Nephron (organoid): Measurements from ENCODE around the gene GRIK4.
A peak's percentile ranks its signal among the peaks of the same experiment; 100 is the strongest.

Source experiments
- H3K27ac Mint-ChIP-seq, 3 experiments: 2 replicates each; pipeline ENCODE4 v1.8.0; 2020; ENCODE audit warnings: mixed read lengths in 3 of 3, mild to moderate bottlenecking in 2 of 3, moderate library complexity in 1 of 3
- H3K27me3 Mint-ChIP-seq: 2 replicates; pipeline ENCODE4 v1.8.0; 2021; ENCODE audit warnings: low read depth, mild to moderate bottlenecking, moderate library complexity, mixed read lengths
- H3K36me3 Mint-ChIP-seq: 2 replicates; pipeline ENCODE4 v1.8.0; 2020; ENCODE audit warnings: low read depth, mixed read lengths
- H3K4me1 Mint-ChIP-seq: 2 replicates; pipeline ENCODE4 v1.8.0; 2020; ENCODE audit warnings: mixed read lengths
- H3K4me3 Mint-ChIP-seq, 3 experiments: 2 replicates each; pipeline ENCODE4 v1.8.0; 2020; ENCODE audit warnings: mild to moderate bottlenecking in 3 of 3, mixed read lengths in 3 of 3, moderate library complexity in 2 of 3
- H3K9me3 Mint-ChIP-seq: 2 replicates; pipeline ENCODE4 v1.8.0; 2020; ENCODE audit warnings: mixed read lengths
- TF ChIP-seq, protein P1 (sequence below), 3 experiments: fragments of 200-600 bp; sonication (generic); IDR thresholded peaks; one replicate each; pipeline ENCODE4 v1.5.0; 2021; ENCODE audit warnings: antibody characterized with exemption in 3 of 3; ENCODE audit not compliant: unreplicated experiment in 3 of 3

The GRIK4 gene

DNA sequence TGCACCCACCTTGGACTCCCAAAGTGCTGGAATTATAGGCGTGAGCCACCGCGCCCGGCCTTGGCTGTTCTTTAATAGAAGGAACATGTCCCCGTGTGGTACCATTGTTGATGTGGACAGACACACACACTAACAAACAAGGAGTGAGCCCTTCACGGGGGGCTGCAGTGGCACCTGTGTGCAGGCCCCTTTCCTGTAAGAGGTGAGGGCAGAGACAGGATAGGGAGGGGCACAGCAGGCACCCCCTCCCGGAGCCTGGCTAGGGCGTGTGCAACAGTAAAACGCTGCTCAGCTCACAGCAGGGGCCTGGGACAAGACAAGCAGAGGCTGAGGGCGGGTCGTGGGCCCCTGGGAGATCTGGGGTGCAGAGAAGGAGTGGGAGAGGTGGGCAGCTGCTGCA, 37.8 kb downstream of the GRIK4 start:
- TF ChIP-seq, protein P1, sequence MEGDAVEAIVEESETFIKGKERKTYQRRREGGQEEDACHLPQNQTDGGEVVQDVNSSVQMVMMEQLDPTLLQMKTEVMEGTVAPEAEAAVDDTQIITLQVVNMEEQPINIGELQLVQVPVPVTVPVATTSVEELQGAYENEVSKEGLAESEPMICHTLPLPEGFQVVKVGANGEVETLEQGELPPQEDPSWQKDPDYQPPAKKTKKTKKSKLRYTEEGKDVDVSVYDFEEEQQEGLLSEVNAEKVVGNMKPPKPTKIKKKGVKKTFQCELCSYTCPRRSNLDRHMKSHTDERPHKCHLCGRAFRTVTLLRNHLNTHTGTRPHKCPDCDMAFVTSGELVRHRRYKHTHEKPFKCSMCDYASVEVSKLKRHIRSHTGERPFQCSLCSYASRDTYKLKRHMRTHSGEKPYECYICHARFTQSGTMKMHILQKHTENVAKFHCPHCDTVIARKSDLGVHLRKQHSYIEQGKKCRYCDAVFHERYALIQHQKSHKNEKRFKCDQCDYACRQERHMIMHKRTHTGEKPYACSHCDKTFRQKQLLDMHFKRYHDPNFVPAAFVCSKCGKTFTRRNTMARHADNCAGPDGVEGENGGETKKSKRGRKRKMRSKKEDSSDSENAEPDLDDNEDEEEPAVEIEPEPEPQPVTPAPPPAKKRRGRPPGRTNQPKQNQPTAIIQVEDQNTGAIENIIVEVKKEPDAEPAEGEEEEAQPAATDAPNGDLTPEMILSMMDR (IDR thresholded peaks at IDR 0.05; ENCODE audit: unreplicated experiment in 3 of 3), result no peak
- Mint-ChIP-seq H3K4me3 (no peak overlapping the region), H3K9me3 (no peaks in the 10 kb centered on the region), H3K27ac (no peak overlapping the region), H3K36me3 (no peaks in the 10 kb centered on the region), H3K4me1 (peaks cover 35% of the 10 kb centered on the region), H3K27me3 (peaks cover 9% of the 10 kb centered on the region)

DNA sequence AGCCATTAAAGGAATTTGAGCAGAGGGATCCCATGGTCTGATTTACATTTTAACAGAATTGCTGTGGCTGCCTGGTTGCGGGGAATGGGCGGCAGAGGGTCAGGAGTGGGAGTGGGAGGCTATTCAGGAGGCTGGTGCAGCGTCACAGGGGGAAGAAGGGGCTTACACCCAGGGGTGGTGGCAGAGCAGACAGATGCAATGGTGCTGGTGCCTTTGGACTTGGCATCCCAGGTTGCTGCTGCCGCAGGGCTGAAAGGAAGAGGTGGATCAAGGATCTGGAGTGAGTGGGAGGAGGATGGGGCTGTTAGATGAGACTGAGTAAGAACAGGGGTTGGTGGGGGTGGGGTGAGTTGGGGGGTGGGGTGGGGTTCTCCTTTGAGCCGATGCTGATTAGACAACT, 38.5 kb downstream of the GRIK4 start:
- peak overlapping the region in 1 of 3 experiments; percentile 0 for H3K27ac Mint-ChIP-seq
- H3K27me3 Mint-ChIP-seq, result peaks cover 9% of the 10 kb centered on the region
- TF ChIP-seq, protein P1 (IDR thresholded peaks at IDR 0.05; ENCODE audit: unreplicated experiment in 3 of 3), result no peak
- no peaks in the 10 kb centered on the region for H3K36me3 Mint-ChIP-seq
- H3K9me3 Mint-ChIP-seq, result no peaks in the 10 kb centered on the region
- H3K4me1 Mint-ChIP-seq, result peaks cover 39% of the 10 kb centered on the region
- no peak overlapping the region for H3K4me3 Mint-ChIP-seq

DNA sequence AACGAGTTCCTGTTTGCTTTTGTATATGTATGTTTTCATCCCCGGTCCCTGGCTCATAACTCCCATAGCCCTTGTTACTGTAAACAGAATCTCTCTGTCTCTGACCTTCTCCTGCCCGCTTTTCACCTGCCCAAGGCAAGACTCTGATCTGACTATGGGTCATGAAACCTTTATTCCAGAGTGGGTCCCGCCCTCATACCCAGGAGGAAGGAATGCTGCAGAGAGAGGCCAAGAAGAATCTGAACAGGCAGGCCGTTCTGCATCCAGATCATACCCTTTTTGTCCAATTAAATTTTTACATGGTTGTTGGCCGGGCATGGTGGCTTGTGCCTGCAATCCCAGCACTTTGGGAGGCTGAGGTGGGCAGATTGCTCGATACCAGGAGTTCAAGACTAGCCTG, 39.6 kb downstream of the GRIK4 start:
- peaks cover 19% of the 10 kb centered on the region for H3K27me3 Mint-ChIP-seq
- H3K27ac Mint-ChIP-seq, result peak overlapping the region in 2 of 3 experiments; percentile 24 to 41
- no peaks in the 10 kb centered on the region for H3K9me3 Mint-ChIP-seq
- no peaks in the 10 kb centered on the region for H3K36me3 Mint-ChIP-seq
- H3K4me1 Mint-ChIP-seq, result peaks cover 46% of the 10 kb centered on the region
- TF ChIP-seq, protein P1 (IDR thresholded peaks at IDR 0.05; ENCODE audit: unreplicated experiment in 3 of 3), result no peak
- no peak overlapping the region for H3K4me3 Mint-ChIP-seq

DNA sequence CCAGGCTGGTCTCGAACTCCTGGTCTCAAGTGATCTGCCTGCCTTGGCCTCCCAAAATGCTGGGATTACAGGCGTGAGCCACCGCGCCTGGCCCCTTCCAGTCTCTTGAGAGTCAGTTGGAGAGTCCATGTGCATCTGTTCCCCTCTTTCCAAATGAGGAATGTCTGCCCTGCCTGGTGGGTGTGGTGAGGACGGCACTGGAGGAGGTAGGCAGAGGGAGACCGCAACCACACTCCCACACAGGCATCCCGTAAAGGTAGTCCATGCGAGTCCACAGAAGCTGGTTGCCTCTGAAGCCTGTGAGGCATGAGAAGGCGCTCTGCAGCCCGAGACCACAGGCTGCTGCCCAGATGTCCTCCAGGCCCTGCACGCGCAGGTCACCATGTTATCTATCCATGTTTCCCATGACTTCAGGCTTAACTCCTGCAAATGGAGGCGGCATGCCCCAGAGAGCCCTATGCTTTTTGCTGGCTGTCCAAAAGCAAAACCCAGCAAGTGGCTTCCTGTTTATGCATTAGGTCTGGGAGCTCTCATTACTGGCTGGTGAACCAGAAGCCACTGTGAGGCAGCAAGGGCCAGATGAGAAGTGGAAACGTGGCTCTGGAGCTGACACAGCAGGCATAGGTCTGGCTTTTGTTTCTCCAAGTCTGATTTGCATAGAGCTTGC, 43.4 kb downstream of the GRIK4 start:
- Mint-ChIP-seq H3K9me3 (no peaks in the 10 kb centered on the region), H3K27me3 (peaks cover 43% of the 10 kb centered on the region)

DNA sequence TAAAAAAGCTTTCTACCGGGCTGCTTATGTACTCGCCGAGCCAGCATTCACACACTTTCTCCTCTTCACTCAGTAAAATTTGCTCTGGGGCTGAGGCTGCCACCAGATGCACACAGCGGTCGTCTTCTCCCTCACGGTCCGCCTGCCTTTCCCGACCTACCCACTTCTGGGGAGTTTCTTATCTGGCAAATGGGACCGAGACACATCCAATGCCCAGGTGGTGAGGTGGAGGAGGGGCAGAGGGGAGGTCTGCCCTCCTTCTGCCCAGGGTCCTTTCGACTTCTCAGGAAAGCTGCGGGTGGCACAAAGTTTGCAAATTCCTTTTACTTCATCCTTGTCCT, 43.9 kb downstream of the GRIK4 start:
- TF ChIP-seq, protein P1 (IDR thresholded peaks at IDR 0.05; ENCODE audit: unreplicated experiment in 3 of 3), result no peak

More for the DNA sequence above, 43.4 kb downstream of the GRIK4 start:
- Mint-ChIP-seq H3K4me1 (peaks cover 24% of the 10 kb centered on the region), H3K4me3 (no peak overlapping the region), H3K36me3 (no peaks in the 10 kb centered on the region), H3K27ac (peak overlapping the region in 2 of 3 experiments; percentile 69 to 75)
- TF ChIP-seq, protein P1 (IDR thresholded peaks at IDR 0.05; ENCODE audit: unreplicated experiment in 3 of 3), result no peak

DNA sequence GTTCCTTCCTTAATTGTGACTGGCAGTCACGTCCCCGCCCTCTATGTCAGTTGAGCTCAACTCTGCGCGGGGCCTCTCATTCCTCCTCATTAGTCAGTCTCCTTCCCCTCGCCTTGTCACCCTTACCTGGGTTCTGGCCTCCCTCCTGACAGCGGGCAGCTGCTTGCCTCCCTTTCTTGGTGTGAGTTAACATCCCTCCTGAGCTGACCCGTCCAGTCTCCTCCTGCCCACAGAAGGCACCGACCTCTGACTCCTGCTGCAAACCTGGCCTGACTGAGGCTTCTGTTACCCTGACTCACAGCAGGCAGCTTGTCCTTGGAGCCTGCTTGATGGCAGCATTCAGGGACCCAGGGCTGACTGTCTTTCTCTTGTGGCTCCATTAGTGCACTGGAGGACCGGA, 45.2 kb downstream of the GRIK4 start:
- H3K4me3 Mint-ChIP-seq, result peak overlapping the region in 1 of 3 experiments; percentile 3
- no peak overlapping the region for H3K27ac Mint-ChIP-seq
- no peaks in the 10 kb centered on the region for H3K9me3 Mint-ChIP-seq
- peaks cover 46% of the 10 kb centered on the region for H3K27me3 Mint-ChIP-seq
- H3K4me1 Mint-ChIP-seq, result peaks cover 21% of the 10 kb centered on the region
- H3K36me3 Mint-ChIP-seq, result no peaks in the 10 kb centered on the region
- TF ChIP-seq, protein P1 (IDR thresholded peaks at IDR 0.05; ENCODE audit: unreplicated experiment in 3 of 3), result no peak

More for the DNA sequence above, 43.9 kb downstream of the GRIK4 start:
- H3K27ac Mint-ChIP-seq, result peak overlapping the region in 2 of 3 experiments; percentile 69 to 75
- no peak overlapping the region for H3K4me3 Mint-ChIP-seq
- peaks cover 24% of the 10 kb centered on the region for H3K4me1 Mint-ChIP-seq
- no peaks in the 10 kb centered on the region for H3K36me3 Mint-ChIP-seq
- peaks cover 42% of the 10 kb centered on the region for H3K27me3 Mint-ChIP-seq
- no peaks in the 10 kb centered on the region for H3K9me3 Mint-ChIP-seq
